GM06990 (cell line): ENCODE results near the gene DSCAML1.

Source experiments
- DNase-seq: peaks from one replicate; pipeline ENCODE4 v3.0.0-alpha.2; 2011; ENCODE audit not compliant: insufficient read length; ENCODE audit errors: extremely low read depth
- H3K27me3 ChIP-seq: replicated peaks from 2 replicates; pipeline ENCODE4 v1.6.0; 2011; ENCODE audit warnings: low read length; ENCODE audit not compliant: control insufficient read depth, insufficient read depth
- H3K36me3 ChIP-seq: 2 replicates; pipeline ENCODE4 v1.5.1; 2011; ENCODE audit warnings: low read length; ENCODE audit not compliant: control insufficient read depth, insufficient read depth
- H3K4me3 ChIP-seq: replicated peaks from 2 replicates; pipeline ENCODE4 v1.5.1; 2011; ENCODE audit warnings: low read depth, mild to moderate bottlenecking, control low read depth, low read length
- TF ChIP-seq, protein P1 (sequence below): IDR thresholded peaks from 2 replicates; pipeline ENCODE4 v1.5.1; 2011; ENCODE audit warnings: low read length, control low read depth, mild to moderate bottlenecking, inconsistent platforms; ENCODE audit not compliant: insufficient read depth, poor library complexity, severe bottlenecking

Gene DSCAML1

DNA sequence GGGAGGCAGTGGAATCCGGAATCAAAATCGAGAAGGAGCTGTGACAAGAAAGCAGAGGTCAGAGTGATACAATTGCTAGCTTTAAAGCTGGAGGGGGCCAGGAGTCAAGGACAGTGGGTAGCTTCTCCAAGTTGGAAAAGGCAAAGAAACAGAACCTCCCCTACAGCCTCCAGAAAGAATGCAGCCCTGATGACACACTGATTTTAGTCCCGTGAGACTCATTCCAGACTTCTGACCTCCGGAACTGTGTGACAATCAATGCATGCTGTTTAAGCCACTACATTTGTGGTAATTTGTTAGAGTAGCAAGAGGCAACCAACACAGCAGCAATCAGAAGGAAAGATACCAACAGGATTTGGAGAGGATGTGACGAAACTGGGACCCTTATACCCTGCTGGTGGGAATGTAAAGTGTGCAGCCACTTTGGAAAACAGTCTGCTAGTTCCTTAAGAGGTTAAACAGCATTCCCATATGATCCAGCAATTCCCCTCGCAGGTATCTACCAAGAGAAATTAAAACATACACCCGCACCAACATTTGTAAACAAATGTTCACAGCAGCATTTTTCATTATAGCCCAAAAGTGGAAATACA lies 66.7 kb downstream of the DSCAML1 start:
- Histone ChIP-seq H3K27me3 (no peaks in the 10 kb centered on the region), H3K4me3 (no peak overlapping the region), H3K36me3 (no peaks in the 10 kb centered on the region)
- no peak for DNase-seq
- TF ChIP-seq, protein P1, sequence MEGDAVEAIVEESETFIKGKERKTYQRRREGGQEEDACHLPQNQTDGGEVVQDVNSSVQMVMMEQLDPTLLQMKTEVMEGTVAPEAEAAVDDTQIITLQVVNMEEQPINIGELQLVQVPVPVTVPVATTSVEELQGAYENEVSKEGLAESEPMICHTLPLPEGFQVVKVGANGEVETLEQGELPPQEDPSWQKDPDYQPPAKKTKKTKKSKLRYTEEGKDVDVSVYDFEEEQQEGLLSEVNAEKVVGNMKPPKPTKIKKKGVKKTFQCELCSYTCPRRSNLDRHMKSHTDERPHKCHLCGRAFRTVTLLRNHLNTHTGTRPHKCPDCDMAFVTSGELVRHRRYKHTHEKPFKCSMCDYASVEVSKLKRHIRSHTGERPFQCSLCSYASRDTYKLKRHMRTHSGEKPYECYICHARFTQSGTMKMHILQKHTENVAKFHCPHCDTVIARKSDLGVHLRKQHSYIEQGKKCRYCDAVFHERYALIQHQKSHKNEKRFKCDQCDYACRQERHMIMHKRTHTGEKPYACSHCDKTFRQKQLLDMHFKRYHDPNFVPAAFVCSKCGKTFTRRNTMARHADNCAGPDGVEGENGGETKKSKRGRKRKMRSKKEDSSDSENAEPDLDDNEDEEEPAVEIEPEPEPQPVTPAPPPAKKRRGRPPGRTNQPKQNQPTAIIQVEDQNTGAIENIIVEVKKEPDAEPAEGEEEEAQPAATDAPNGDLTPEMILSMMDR: no peak

DNA sequence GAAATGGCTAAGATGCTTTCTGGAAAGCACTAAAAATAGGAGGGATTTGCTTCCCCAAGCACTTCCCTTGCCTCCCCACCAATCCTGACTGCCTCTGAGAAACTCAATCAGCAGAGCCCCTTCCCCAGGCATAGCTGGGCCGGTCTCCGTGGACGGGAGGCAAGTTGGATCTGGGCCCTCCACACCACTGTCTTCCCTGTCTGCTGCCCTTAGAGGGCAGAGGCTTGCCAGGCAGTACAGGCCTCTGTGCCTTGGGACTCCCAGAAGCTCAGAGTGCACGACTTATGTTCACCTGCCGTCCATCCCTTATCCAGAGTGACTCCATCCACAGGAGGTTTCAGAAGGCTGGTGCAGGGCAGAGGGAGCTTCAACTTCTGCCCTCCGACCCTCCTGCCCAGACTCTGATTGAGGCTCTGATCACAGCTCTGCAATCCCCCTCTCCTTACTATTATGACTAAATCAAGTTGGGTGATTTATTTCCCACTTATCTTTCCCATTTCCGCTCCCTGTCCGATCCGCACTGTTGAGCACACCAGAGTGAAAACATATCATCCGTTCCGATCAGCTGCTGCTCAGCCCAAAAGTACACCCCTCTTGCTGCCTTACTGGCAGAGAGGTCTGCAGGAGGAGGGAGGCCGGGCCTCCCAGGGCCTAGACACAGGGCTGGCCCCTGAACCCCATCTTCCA lies 71.8 kb downstream of the DSCAML1 start:
- Histone ChIP-seq H3K36me3 (no peaks in the 10 kb centered on the region), H3K27me3 (no peaks in the 10 kb centered on the region; the same call in 1 of the 2 replicates), H3K4me3 (no peak overlapping the region)
- TF ChIP-seq, protein P1: no peak
- DNase-seq: no peak

DNA sequence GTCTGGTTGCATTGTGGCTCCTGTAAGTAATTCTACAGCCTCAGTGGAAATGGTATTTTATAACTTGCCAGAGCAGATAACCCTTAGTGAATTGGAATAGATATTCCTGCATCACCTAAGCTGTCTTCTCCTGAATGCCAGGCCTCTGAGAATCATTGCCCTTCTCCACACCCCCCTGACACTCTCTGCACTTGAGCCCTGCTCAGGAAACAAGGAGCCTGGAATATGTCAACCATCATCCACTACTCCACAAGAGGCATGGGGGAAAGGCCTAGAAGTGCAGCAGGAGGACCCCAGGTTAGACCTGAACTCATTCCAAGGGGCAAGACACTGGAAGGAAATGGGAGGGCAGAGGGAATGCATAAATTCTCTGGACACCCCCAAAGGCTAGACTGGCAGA lies 72.4 kb downstream of the DSCAML1 start:
- H3K36me3 ChIP-seq: no peaks in the 10 kb centered on the region
- TF ChIP-seq, protein P1: no peak
- H3K27me3 ChIP-seq: no peaks in the 10 kb centered on the region; the same call in 1 of the 2 replicates
- H3K4me3 ChIP-seq: no peak overlapping the region
- DNase-seq: no peak

DNA sequence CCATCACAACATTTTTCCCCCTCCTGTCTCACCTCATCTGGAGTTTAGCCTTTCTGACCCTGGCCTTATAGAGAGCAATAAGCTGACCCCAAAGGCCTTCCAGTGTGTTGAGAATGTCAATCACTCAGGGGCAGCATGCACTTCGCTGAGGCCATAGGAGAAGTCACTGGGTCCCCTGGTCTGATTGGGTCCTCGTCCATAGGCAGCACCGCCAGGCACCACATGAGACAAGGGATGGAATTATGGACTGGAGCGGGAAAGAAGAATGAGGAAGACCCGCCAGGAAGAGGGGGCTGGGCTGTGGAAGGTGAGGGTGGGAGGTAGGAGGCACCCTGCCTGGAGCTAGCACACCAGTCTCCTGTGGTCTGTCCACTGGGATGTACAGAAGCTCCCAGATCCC lies 72.9 kb downstream of the DSCAML1 start:
- no peak for DNase-seq
- TF ChIP-seq, protein P1: no peak
- Histone ChIP-seq H3K27me3 (no peaks in the 10 kb centered on the region; the same call in 1 of the 2 replicates), H3K4me3 (no peak overlapping the region), H3K36me3 (no peaks in the 10 kb centered on the region)

DNA sequence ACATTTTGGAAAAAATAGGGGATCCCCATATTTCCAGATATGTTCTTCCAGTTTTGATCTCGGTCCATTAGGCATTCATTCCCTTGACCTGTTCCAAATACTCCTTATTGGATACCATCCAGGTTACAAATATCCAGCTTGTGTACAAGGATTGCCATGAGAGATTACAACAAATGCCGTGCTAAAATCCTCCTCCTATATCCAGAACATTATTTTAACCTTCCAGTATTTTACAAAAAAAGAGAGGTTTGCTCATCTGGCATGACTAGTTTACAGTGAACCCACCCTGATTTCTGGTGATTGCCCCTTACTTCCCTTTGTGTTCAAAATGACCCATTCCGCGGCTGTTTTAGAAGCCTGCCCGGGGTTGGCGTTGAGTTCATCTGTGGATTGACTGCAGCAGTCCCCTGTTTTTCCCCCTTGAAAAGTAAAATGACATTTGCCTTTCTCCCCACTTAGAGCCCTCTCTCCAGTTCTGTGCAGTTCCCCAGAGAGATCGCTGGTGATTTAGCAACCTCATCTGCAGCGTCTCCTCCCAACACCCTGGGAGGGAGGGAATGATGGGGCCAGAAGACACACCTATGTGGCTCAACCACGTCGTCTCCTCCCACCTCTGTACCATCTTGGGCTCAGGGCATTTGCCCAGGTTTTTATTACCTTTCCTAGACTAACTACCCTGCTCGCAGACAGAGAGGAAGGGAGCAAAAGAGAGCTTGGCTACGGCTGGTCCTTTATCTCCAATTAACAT lies 73.6 kb downstream of the DSCAML1 start:
- no peaks in the 10 kb centered on the region; the same call in 1 of the 2 replicates for H3K27me3 ChIP-seq
- TF ChIP-seq, protein P1: no peak

More for the DNA sequence above, 73.6 kb downstream of the DSCAML1 start:
- H3K36me3 ChIP-seq: no peaks in the 10 kb centered on the region
- DNase-seq: no peak
- H3K4me3 ChIP-seq: no peak overlapping the region
